GM19193 (cell line): ENCODE results near the gene TIMM50.

Experiments
- POLR2A ChIP-seq: IDR thresholded peaks from 4 replicates; pipeline ENCODE4 v1.6.1; 2011; ENCODE audit not compliant: insufficient read depth, insufficient read length; ENCODE audit errors: extremely low read depth

The TIMM50 gene

GRCh38 chr19:39489756-39490155 lies 9.1 kb downstream of the TIMM50 start:
- TF ChIP-seq POLR2A, result no peak

- TF ChIP-seq POLR2A, result no peak
Measured at GRCh38 chr19:39492225-39492624, 11.6 kb downstream of the TIMM50 start.

DNA sequence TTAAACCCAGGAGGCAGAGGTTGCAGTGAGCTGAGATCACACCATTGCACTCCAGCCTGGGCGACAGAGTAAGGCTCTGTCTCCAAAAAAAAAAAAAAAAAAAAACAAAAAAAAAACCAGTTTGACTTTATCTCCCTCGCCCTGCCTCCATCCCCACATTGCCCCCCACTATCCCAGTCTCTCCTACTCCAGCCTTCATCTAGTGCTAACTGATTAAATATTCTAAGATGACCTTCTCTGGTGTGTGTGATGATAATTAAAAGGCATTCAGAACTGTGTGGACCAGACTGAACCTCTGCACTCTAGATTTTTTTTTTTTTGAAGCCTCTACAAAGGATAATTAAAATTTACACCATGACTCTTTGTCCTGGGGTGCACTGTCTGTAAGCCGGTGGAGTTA lies 12.2 kb downstream of the TIMM50 start:
- no peak for TF ChIP-seq POLR2A

DNA sequence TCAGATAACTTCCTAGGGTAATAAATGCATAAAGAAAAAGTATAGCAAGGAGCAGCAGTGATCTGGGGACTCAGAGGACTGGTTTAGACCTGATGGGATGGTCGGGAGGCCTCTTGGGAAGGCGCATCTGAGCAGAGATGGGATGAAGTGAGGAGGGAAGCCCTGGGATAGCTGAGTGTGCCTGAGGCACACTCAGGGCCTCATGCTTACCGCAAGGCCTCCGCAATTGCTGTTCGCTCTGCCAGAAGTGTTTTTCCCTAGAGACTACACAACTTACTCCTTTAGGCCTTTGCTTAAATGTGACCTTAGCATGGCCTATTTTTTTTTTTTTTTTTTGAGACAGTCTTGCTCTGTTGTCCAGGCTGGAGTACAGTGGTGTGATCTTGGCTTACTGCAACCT lies 14.0 kb downstream of the TIMM50 start:
- no peak for TF ChIP-seq POLR2A

DNA sequence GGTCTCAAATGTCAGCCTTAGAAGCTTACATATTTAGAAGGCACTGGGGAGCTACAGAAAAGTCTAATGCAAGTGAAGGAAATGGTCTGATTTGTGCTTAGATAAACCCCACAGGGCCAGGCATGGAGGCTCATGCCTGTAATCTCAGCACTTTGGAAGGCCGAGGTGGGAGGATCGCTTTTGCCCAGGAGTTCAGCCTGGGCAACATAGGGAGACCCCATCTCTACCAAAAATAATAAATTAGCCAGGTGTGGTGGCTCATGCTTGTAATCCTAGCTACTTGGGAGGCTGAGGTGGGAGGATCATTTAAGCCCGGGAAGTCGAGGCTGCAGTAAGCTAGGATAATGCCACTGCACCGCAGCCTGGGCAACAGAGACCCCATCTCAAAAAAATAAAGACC lies 15.4 kb downstream of the TIMM50 start:
- no peak for TF ChIP-seq POLR2A

DNA sequence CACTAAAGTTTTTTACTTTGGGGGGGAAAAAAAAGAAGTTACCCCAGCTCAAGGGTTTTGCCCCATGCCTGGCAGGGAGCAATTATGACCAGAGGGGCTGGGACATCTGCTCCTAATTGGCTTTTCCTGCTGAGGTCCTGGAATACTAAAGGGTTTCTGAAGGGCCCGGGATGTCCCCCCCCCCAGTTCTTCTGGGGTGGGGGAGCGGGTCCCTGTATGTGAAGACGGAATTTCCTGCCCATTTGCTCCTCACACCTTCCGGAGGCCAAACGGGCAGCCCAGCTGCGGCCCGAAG lies 17.0 kb downstream of the TIMM50 start:
- no peak for TF ChIP-seq POLR2A

DNA sequence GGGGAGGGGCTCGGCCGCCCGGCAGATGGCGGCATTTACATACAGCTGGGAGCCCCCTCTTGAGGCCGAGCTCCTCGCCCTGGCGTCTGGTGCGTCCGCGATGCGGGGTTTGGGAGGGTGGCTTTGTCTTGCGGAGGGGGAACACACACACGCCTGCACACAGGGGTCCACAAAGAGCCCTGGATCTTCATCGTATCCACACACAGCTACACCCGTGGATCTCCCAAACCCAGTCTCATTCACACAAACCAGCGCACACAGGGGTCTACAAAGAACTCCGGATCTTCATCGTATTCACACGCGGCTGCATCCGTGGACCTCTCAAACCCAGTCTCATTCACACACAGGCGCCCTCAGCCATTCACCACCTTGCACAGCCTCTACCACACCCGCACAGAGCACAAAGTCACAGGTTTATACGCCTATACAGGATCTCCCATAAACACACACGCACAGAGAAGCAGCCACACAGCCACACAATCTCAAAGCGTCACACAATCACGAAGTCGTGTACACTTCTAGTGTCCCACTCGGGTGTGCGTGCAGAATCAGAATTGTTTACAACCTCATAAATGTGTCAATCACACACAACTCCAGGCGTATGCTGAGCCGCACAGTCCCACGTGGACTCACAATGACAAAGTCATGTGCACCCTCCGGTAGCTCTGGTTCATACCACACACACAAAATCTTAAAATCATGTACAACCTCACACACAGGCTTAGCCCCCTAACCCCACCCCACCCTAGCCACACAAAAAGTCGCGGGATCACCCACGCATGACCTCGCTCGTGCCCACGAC lies 17.6 kb downstream of the TIMM50 start:
- no peak for TF ChIP-seq POLR2A

GRCh38 chr19:39498798-39499642 lies 18.4 kb downstream of the TIMM50 start, which contains the start of gene DLL3:
Gene DLL3 (plus strand): TSS chr19:39498947. CDS start chr19:39498975, 28 bp downstream.
- TF ChIP-seq POLR2A, result no peak

GRCh38 chr19:39499932-39500331 lies 19.3 kb downstream of the TIMM50 start:
- no peak for TF ChIP-seq POLR2A

DNA sequence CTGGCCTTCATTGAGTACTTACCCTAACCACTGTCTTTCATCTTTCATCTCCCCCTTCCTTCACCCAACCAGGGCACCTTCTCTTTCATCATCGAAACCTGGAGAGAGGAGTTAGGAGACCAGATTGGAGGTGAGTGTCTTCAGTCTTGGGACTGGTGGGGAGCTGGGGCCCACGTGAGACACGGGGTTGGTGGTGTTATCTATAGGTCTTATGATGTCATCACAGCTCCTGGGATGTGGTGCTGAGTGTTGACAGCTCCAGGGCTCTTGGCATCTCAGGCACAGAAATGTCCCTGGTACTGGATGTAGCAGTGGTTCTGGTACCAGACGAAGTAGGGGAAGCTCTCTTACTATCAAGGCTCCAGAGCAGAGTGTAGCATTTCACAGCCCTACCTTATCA lies 19.9 kb downstream of the TIMM50 start:
- no peak for TF ChIP-seq POLR2A

- no peak for TF ChIP-seq POLR2A
Measured at GRCh38 chr19:39501340-39501739, 20.7 kb downstream of the TIMM50 start.

GRCh38 chr19:39502640-39503417 lies 22.2 kb downstream of the TIMM50 start:
- TF ChIP-seq POLR2A, result no peak

DNA sequence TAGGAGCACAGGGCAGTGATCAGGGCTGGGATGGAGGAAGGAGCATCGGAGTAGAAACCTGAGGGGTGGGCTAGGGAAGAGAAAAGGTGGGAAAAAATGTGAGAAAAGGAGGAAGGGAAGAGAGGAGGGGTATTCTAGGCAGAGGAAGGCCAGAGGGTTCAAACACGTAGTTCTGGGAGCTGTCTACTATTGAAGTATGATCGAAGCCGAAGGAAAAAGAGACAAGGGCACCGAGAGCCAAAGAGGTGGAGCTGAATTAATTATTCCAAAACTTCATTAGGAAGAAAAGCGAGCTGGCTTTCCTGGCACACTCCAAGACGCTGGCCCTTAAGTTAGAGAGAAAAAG lies 25.9 kb downstream of the TIMM50 start:
- TF ChIP-seq POLR2A, result no peak

GRCh38 chr19:39506944-39507714 lies 26.5 kb downstream of the TIMM50 start:
- TF ChIP-seq POLR2A, result no peak
